OCI-LY7 (cell line): Measurements from ENCODE around the gene CREB5.

Source experiments
- CTCF ChIP-seq: fragments of 200-600 bp; sonication (generic); conservative IDR thresholded peaks from 2 replicates; pipeline ENCODE4 v1.5.1; 2014; ENCODE audit warnings: mild to moderate bottlenecking, antibody characterized with exemption, low read length, moderate library complexity, mixed read lengths
- EZH2phosphoT487 ChIP-seq: fragments of 200-600 bp; sonication (generic); IDR thresholded peaks from 2 replicates; pipeline ENCODE4 v1.6.1; 2018; ENCODE audit warnings: low read depth, borderline replicate concordance, mild to moderate bottlenecking, mixed run types, antibody characterized with exemption, low read length, moderate library complexity, mixed read lengths

- TF ChIP-seq CTCF: no peak
- no peak for TF ChIP-seq EZH2phosphoT487
These were observed 218.0 kb downstream of the CREB5 start for GRCh38 chr7:28630350-28630749.
